Renal cortical epithelial cell (primary cell): ENCODE results near the gene PSMA7. TPM values are rescaled to one million over a fixed set of nuclear protein-coding genes. Genes with fewer than 3 reads are reported as not detected.
"Not testable (repeated sequence)": the region's sequence is repeated elsewhere in the genome, so short reads cannot be mapped to it uniquely, and the experiment has no call there.

Source experiments
- DNase-seq: peaks from one replicate; pipeline ENCODE4 v3.0.0-alpha.2; 2011; ENCODE audit warnings: low read depth
- total RNA-seq: library from RNA; depleted of rRNA; stranded (reverse); fragments of >200 nt; gene quantifications from 2 replicates; pipeline ENCODE4 v1.2.3, GENCODE V29; 2014

The PSMA7 gene
- total RNA-seq, 1 donor from 2014 or later, result 356 TPM

GRCh38 chr20:62155428-62156253 is 12.4 kb upstream of the PSMA7 start:
- peak; percentile 72 for DNase-seq

DNA sequence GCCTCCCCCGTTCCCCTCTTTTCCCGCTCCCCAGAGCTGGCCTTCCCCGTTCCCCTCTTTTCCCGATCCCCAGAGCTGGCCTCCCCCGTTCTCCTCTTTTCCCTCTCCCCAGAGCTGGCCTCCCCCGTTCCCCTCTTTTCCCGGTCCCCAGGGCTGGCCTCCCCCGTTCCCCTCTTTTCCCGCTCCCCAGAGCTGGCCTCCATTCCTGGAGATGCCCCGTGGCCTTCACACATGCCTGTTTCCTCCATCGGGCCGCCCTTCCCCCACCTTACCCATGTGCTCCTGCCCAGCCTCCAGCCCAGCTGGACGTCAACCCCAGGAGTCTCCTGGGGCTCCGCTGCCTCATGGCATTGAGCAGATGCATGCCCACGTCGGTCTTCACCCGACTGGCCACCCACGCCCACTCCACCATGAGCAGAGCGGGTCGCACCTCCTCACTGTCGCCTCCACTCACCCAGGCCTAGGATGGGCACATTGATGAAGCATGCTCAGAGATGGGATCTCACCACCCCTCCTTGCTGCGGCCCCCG is 8.7 kb upstream of the PSMA7 start:
- DNase-seq, result no peak

GRCh38 chr20:62151225-62151624 is 8.0 kb upstream of the PSMA7 start:
- DNase-seq, result no peak

- DNase-seq, result no peak
Measured at GRCh38 chr20:62150310-62150575, 7.0 kb upstream of the PSMA7 start.

DNA sequence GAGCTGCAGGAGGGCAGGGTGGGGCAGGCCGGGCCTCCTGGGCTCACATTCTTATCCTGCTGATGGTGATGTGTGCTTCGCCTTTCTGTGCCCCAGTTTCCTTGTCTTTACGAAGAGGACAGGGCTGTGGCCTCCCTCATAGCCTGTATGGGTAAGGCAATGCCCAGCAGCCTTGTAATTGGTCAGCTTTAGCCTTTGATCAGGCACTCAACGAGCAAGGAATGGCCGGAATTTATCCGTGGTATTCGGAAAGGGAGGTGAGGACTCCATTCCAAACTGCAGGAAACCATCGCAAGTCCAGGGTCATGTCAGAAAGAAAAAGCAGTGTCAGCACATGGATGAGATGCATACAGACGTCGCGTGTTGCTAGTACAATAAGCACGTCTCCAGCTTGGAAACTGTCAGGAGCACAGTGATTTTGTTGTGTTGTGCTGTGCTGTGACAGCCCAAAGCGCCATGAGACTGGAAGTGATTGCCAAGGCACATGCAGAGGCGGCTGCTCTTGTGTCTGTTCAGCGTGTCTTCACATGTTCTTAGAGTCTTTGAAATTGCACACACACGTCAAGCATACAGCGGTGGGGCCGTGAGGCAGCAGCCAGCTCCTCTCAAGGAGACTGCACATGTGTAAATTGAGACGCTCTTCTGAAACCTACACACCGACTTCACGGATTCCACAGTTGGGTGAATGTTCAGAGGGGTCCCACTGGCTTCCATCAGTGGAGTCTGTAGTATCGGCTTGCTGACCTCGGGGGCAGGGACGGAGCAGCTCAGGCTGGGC is 6.5 kb upstream of the PSMA7 start:
- DNase-seq, result no peak

DNA sequence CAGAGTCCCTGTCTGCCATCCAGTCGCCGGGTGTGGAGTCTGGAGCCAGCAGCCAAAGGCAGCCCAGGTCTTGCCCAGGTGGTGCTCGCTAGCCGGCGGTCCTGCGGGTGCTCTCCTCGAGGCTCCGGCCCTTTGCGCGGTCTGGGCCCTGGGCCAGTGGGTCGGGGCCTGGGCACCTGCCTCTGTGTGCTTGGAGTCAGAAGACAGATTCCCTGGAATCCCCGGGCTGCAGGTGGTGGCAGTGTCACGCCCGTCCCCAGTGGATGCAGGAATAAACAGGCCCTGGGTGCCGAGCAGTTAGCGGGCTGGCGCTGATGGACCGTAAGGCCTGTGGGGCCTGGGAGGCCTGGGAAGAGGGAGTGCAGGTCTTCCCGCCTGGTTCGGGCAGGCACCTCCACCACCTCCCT is 5.7 kb upstream of the PSMA7 start:
- DNase-seq, result no peak

GRCh38 chr20:62148383-62148782 is 5.2 kb upstream of the PSMA7 start:
- DNase-seq, result not testable (repeated sequence)

DNA sequence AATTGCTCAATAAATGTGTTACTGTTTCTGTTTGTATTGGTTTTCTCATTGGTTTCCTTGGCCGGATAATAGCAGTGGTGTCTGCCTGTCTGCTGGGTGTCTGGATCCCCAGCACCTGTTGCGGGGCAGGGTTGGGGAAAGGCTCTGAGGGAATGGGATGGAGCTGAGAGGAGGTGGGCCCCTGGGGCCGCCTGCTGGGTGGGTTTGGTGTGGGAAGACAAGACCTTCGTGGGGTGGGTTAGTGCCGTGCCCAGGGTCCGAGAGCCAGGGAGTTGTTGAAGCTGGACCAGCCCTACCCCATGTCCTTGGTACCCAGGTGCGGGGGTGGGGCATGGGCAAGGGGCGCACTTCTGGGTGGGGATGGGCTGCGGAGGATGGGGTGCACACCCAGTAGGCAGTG is 4.3 kb upstream of the PSMA7 start:
- DNase-seq, result no peak

DNA sequence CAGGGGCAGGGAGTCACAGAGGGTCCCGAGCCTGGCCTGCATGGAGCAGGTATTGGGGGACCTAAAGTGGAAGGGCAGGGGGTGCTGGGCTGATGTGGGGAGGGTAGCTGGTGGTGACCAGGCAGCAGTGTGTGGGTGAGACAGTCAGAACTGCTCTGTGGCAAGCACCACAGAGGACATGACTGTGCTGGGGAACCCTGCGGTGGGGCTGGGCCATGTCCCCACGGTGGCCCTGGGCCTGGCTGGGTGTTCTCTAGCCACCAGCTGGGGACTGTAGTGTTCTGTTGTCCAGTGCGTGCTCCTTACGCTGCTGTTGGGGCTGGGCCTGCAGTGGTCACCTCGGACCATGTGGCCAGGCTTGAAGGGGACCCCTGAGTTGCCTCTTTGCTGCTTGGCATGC is 3.9 kb upstream of the PSMA7 start:
- no peak for DNase-seq

- no peak for DNase-seq
Measured at GRCh38 chr20:62146019-62146755, 3.0 kb upstream of the PSMA7 start.

DNA sequence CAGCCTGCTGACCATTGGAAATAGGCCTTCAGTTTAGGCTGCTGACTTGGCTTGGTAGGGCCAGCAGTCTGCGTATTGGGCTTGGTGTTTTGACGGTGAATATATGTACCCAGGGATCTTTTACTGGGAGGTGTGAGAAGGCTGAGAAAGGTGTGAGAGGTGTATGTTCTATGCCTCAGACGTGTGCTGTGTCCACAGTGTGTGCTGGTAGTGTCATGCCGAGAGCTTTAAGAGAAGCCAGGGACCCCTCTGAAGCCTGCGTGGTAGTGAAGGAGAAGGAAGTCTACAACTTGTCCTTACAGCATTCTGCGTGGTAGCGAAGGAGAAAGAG is 2.5 kb upstream of the PSMA7 start:
- DNase-seq, result no peak

DNA sequence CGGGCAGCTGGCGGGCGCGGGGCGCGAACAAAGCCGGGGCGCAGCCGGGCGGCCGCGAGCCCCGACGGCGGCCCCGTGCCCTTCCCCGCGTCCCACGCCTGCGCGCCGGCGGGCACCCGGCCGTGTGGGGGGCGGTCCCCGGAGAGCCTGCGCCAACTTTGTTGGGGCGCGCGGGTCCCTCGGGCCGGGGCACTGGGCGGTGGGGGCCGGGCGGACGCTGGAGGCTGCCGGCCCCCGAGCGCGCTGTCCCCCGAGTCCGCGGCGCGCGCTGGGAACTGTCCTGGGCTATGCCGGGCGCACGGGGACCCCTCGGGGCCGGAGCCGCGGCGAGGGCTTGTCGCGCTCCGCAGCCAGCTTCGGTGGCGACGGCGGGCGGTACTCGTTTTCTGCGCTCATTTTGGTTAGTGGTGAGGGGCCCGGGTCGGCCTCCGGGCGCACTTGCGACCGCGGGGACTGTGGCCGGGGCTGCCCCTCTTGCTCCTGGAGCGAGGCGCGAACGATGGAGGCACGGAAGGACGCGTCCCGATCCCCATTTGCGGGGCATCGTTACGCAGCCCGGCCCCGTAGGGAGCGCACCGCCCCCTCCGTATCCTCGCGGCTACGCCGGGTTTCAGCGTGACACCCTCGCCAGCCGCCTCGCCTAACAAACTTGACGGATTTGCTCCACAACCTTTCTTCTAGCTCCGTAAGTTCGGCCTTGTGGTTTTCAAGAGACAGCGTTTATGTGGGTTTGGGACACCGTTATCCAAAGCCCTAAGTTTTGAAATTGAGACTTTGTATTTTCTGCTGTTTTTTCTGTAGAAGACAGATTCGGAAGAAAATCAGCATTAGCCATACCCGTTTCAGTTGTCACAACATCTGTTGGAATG is 997 bp upstream of the PSMA7 start:
- DNase-seq, result no peak

GRCh38 chr20:62142252-62143080 is 728 bp downstream of the PSMA7 start:
- no peak for DNase-seq

GRCh38 chr20:62141397-62142251 is 1.6 kb downstream of the PSMA7 start:
- DNase-seq, result no peak

DNA sequence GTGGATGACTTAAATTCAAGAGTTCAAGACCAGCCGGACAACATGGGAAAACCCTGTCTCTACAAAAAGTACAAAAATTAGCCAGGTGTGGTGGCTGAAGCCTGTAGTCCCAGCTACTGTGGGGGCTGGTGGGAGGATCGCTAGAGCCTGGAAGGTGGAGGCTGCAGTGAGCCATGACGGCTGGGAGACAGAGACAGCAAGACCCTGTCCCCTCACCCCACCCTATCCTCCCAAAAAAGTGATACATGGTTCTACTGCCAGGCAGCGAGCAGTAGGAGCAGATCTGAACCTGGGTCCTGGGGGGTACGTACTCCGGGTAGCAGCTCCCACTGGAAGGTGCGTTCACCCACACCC is 2.2 kb downstream of the PSMA7 start:
- DNase-seq, result no peak

DNA sequence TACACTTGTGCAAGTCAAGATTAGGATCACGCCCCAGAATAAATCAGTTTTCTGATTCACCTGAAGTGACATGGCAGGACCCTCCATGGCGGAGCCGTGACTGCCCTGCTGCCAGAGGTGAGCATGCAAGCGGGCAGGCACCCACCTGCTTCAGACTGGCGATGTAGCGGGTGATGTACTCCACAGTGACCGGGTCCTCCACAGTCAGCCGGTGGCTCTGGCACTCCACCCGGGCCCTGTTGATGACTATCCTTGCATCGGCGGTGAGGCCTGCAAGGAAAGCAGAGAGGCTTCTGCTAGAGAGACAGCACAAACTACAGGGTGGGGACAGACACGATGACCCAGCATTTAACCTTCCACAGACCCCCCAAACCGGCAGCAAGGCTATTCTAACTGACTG is 3.6 kb downstream of the PSMA7 start:
- DNase-seq, result no peak

- DNase-seq, result no peak
Measured at GRCh38 chr20:62138912-62139311, 4.3 kb downstream of the PSMA7 start.

- no peak for DNase-seq
Measured at GRCh38 chr20:62138204-62138543, 5.0 kb downstream of the PSMA7 start.

GRCh38 chr20:62137478-62138203 is 5.6 kb downstream of the PSMA7 start:
- DNase-seq, result no peak

DNA sequence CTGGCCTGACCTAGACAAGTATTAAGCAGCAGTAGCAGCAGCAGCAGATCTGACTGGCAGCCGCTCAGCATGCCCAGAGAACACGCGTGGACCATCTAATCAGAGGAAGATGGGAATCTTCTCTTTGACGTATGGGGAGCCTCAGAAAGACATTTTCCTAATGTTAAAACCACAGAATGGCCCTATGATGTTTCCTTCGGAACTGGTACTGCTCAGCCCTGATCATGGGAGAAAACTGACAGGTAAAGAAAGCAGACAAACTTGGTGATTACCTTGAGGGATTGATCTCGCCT is 6.2 kb downstream of the PSMA7 start:
- no peak for DNase-seq
